T47D (cell line): ENCODE results near the gene STARD9.
"Not testable (repeated sequence)": the region's sequence is repeated elsewhere in the genome, so short reads cannot be mapped to it uniquely, and the experiment has no call there.

Experiments used
- DNase-seq, 2 experiments: peaks; one replicate each; pipeline versions ENCODE4 v3.0.0 to v3.0.0-alpha.2; 2011 to 2012; ENCODE audit warnings: low read depth in 1 of 2, low spot score in 1 of 2
- JUND ChIP-seq: IDR thresholded peaks from 2 replicates; pipeline ENCODE4 v1.6.1; 2012; ENCODE audit warnings: low read depth
- in situ Hi-C: cut with HindIII; loops from 2 replicates; pipeline ENCODE4 v1.10.0; 2016; ENCODE audit warnings: low sequenced_read_pairs, low pct_unique_long_range_greater_than_20kb

Gene STARD9

GRCh38 chr15:42594095-42594494, 18.7 kb downstream of the STARD9 start:
- no peak for TF ChIP-seq JUND
- DNase-seq: no peak
- in situ Hi-C loops: no loop called here

GRCh38 chr15:42595626-42596240, 20.3 kb downstream of the STARD9 start:
- in situ Hi-C loops: no loop called here
- TF ChIP-seq JUND: no peak

GRCh38 chr15:42601316-42601715, 25.9 kb downstream of the STARD9 start:
- in situ Hi-C loops, DNase-seq: not testable (repeated sequence)

More at GRCh38 chr15:42595626-42596240, 20.3 kb downstream of the STARD9 start:
- no peak for DNase-seq

- no peak for TF ChIP-seq JUND
- in situ Hi-C loops: no loop called here
- peak in 1 of 2 experiments; percentile 52 for DNase-seq
These were observed 27.1 kb downstream of the STARD9 start for GRCh38 chr15:42602501-42602900.

GRCh38 chr15:42603978-42604377, 28.6 kb downstream of the STARD9 start:
- TF ChIP-seq JUND: no peak
- in situ Hi-C loops: no loop called here
- no peak for DNase-seq

- peak in 1 of 2 experiments; percentile 23 for DNase-seq
- TF ChIP-seq JUND: no peak
- in situ Hi-C loops: no loop called here
These were observed 29.7 kb downstream of the STARD9 start for GRCh38 chr15:42604894-42605744.

GRCh38 chr15:42605796-42606195, 30.4 kb downstream of the STARD9 start:
- no peak for DNase-seq
- TF ChIP-seq JUND: no peak
- in situ Hi-C loops: no loop called here

- in situ Hi-C loops: no loop called here
These were observed 32.7 kb downstream of the STARD9 start for GRCh38 chr15:42608110-42608531.

GRCh38 chr15:42608752-42609488, 33.5 kb downstream of the STARD9 start:
- no peak for TF ChIP-seq JUND
- DNase-seq: no peak
- in situ Hi-C loops: no loop called here

More at GRCh38 chr15:42608110-42608531, 32.7 kb downstream of the STARD9 start:
- DNase-seq: peak in 1 of 2 experiments; percentile 16
- no peak for TF ChIP-seq JUND

- in situ Hi-C loops: no loop called here
- TF ChIP-seq JUND: no peak
- DNase-seq: no peak
These were observed 36.1 kb downstream of the STARD9 start for GRCh38 chr15:42611532-42611931.

- no peak for TF ChIP-seq JUND
- in situ Hi-C loops: no loop called here
- no peak for DNase-seq
These were observed 37.0 kb downstream of the STARD9 start for GRCh38 chr15:42612367-42612912.

GRCh38 chr15:42616107-42616506, 40.7 kb downstream of the STARD9 start:
- in situ Hi-C loops: no loop called here
- DNase-seq: no peak
- no peak for TF ChIP-seq JUND
